OCI-LY7 (cell line): ENCODE measurements around the gene HECW1. TPM values are rescaled to one million over a fixed set of nuclear protein-coding genes. Genes with fewer than 3 reads are reported as not detected.

ENCODE experiments used
- BruUV-seq: library from RNA; stranded (reverse); fragments of 400-500 nt; replicated peaks from 2 replicates; lab custom pipeline; 2021; lab: Mats Ljungman, UMichigan
- CTCF ChIA-PET: fragments of 300-600 bp; sonication (Branson Sonifier 250); formaldehyde crosslinking; loops from one replicate; lab custom pipeline; 2022; ENCODE audit warnings: antibody characterized with exemption; ENCODE audit not compliant: unreplicated experiment; lab: Charles Lee
- POLR2A ChIA-PET: fragments of 300-600 bp; sonication (Branson Sonifier 250); formaldehyde crosslinking; loops from one replicate; lab custom pipeline; 2022; ENCODE audit warnings: antibody characterized with exemption; lab: Charles Lee
- DNase-seq: peaks from one replicate; pipeline ENCODE4 v3.0.0-alpha.2; 2015; ENCODE audit warnings: low spot score
- H2AFZ ChIP-seq: fragments of 200-600 bp; sonication (generic), shearing (Covaris generic); 2 replicates; pipeline ENCODE4 v1.6.1; 2014; ENCODE audit warnings: mild to moderate bottlenecking, antibody characterized with exemption, low read length, moderate library complexity
- H3K27ac ChIP-seq: fragments of 200-600 bp; sonication (generic); 2 replicates; pipeline ENCODE4 v1.5.1; 2014; ENCODE audit warnings: mixed run types, low read depth, mild to moderate bottlenecking, moderate library complexity, low read length, inconsistent platforms; ENCODE audit not compliant: poor library complexity, severe bottlenecking
- H3K36me3 ChIP-seq: fragments of 200-600 bp; sonication (generic); 2 replicates; pipeline ENCODE4 v1.6.1; 2014; ENCODE audit warnings: mild to moderate bottlenecking, antibody characterized with exemption, low read length, moderate library complexity, mixed read lengths; ENCODE audit not compliant: insufficient read depth
- H3K4me1 ChIP-seq: fragments of 200-600 bp; sonication (generic); 2 replicates; pipeline ENCODE4 v1.5.1; 2014; ENCODE audit warnings: mild to moderate bottlenecking, low read length; ENCODE audit not compliant: insufficient read depth, poor library complexity, severe bottlenecking
- H3K4me2 ChIP-seq: fragments of 200-600 bp; sonication (generic); 2 replicates; pipeline ENCODE4 v1.6.1; 2014; ENCODE audit warnings: mild to moderate bottlenecking, low read length
- H3K4me3 ChIP-seq: fragments of 200-600 bp; sonication (generic); 2 replicates; pipeline ENCODE4 v1.5.1; 2014; ENCODE audit warnings: mild to moderate bottlenecking, low read depth, low read length; ENCODE audit not compliant: poor library complexity, severe bottlenecking
- H3K79me2 ChIP-seq: fragments of 200-600 bp; sonication (generic); 2 replicates; pipeline ENCODE4 v1.6.1; 2016; ENCODE audit warnings: low read depth, mild to moderate bottlenecking, low read length, moderate library complexity, mixed read lengths; ENCODE audit not compliant: insufficient read depth
- H3K9me2 ChIP-seq: fragments of 200-600 bp; sonication (generic); 2 replicates; pipeline ENCODE4 v1.6.1; 2016; ENCODE audit warnings: mild to moderate bottlenecking, low read length, mixed read lengths; ENCODE audit not compliant: insufficient read depth
- H3K9me3 ChIP-seq: fragments of 200-600 bp; sonication (generic); 2 replicates; pipeline ENCODE4 v1.6.1; 2014; ENCODE audit warnings: mild to moderate bottlenecking, mixed run types, low read length, mixed read lengths
- H4K20me1 ChIP-seq: fragments of 200-600 bp; sonication (generic); 2 replicates; pipeline ENCODE4 v1.6.1; 2014; ENCODE audit warnings: mild to moderate bottlenecking, antibody characterized with exemption, low read length, moderate library complexity, mixed read lengths; ENCODE audit not compliant: insufficient read depth
- CTCF ChIP-seq: fragments of 200-600 bp; sonication (generic); conservative IDR thresholded peaks from 2 replicates; pipeline ENCODE4 v1.5.1; 2014; ENCODE audit warnings: mild to moderate bottlenecking, antibody characterized with exemption, low read length, moderate library complexity, mixed read lengths
- EZH2phosphoT487 ChIP-seq: fragments of 200-600 bp; sonication (generic); IDR thresholded peaks from 2 replicates; pipeline ENCODE4 v1.6.1; 2018; ENCODE audit warnings: low read depth, borderline replicate concordance, mild to moderate bottlenecking, mixed run types, antibody characterized with exemption, low read length, moderate library complexity, mixed read lengths
- intact Hi-C: fragments of 100-400 bp; cut with micrococcal nuclease; formaldehyde crosslinking; loops from one replicate; pipeline ENCODE4 v1.10.0; 2022; ENCODE audit not compliant: unreplicated experiment
- total RNA-seq, 2 experiments: library from RNA; depleted of rRNA in 1 of 2; stranded (reverse); fragments of >200 nt in 1 of 2; shearing (Covaris generic) in 1 of 2; gene quantifications; 2 replicates each; pipeline ENCODE4 v1.2.3, GENCODE V29; 2014 to 2022

The HECW1 gene
- total RNA-seq, 2 experiments from 2014 or later: 2.0 TPM

GRCh38 chr7:43505412-43505811 is 393.0 kb downstream of the HECW1 start:
- Histone ChIP-seq H3K4me2 (no peak overlapping the region), H3K9me3 (no peaks in the 10 kb centered on the region), H3K36me3 (no peaks in the 10 kb centered on the region), H3K4me3 (no peak overlapping the region), H3K9me2 (no peaks in the 10 kb centered on the region), H3K27ac (no peak overlapping the region), H2AFZ (no peak overlapping the region), H3K4me1 (no peaks in the 10 kb centered on the region), H3K79me2 (no peaks in the 10 kb centered on the region), H4K20me1 (no peaks in the 10 kb centered on the region)
- intact Hi-C loops: no loop called here
- BruUV-seq: no TSS peak
- TF ChIP-seq EZH2phosphoT487: no peak
- no peak for TF ChIP-seq CTCF
- ChIA-PET POLR2A (interaction anchor here (1.4 kb wide), 1 partner anchor 8 kb away, joined by 3 read pairs; no protein-coding TSS in a partner anchor), CTCF (no interaction called here)
- DNase-seq: no peak

GRCh38 chr7:43506460-43506859 is 394.0 kb downstream of the HECW1 start:
- Histone ChIP-seq H3K4me1 (no peaks in the 10 kb centered on the region), H3K4me2 (no peak overlapping the region), H3K9me3 (no peaks in the 10 kb centered on the region), H4K20me1 (no peaks in the 10 kb centered on the region), H3K36me3 (no peaks in the 10 kb centered on the region), H3K4me3 (no peak overlapping the region), H3K27ac (no peak overlapping the region), H2AFZ (no peak overlapping the region), H3K79me2 (no peaks in the 10 kb centered on the region), H3K9me2 (no peaks in the 10 kb centered on the region)
- POLR2A ChIA-PET: interaction anchor here (1.4 kb wide), 1 partner anchor 9 kb away, joined by 3 read pairs; no protein-coding TSS in a partner anchor
- no peak for DNase-seq
- intact Hi-C loops: no loop called here
- BruUV-seq: no TSS peak
- TF ChIP-seq CTCF (no peak), EZH2phosphoT487 (no peak)
- CTCF ChIA-PET: no interaction called here

DNA sequence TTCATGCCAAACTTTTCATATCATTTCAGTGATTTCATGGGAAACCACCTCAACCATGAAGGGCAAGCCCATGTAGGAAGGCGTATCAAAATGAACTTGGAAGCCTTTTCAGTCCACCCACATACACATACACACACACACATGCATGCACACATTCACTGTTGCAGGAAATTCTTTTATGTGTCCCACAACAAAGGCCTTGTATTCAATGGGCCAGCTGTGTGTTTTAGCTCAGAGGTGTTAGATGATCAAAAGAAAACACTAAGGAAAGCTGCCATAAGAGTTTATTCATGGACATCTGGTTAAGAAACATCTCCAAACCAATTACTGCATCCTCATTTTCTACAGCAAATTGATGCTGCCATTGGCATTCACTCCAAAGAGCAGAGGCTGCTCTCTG is 396.0 kb downstream of the HECW1 start:
- no peak overlapping the region for H3K4me2 ChIP-seq
- intact Hi-C loops: no loop called here
- H4K20me1 ChIP-seq: no peaks in the 10 kb centered on the region
- no peaks in the 10 kb centered on the region for H3K79me2 ChIP-seq
- no peaks in the 10 kb centered on the region for H3K4me1 ChIP-seq
- no peaks in the 10 kb centered on the region for H3K9me3 ChIP-seq
- no peak overlapping the region for H3K4me3 ChIP-seq
- H2AFZ ChIP-seq: no peak overlapping the region
- no peaks in the 10 kb centered on the region for H3K9me2 ChIP-seq
- no peak overlapping the region for H3K27ac ChIP-seq
- no TSS peak for BruUV-seq
- POLR2A ChIA-PET: no interaction called here
- CTCF ChIA-PET: no interaction called here
- no peak for DNase-seq
- H3K36me3 ChIP-seq: no peaks in the 10 kb centered on the region
- no peak for TF ChIP-seq CTCF
- no peak for TF ChIP-seq EZH2phosphoT487
